ENCODE measurements around the gene NTMT1.

NTMT1 gene, protein sequence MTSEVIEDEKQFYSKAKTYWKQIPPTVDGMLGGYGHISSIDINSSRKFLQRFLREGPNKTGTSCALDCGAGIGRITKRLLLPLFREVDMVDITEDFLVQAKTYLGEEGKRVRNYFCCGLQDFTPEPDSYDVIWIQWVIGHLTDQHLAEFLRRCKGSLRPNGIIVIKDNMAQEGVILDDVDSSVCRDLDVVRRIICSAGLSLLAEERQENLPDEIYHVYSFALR

DNA sequence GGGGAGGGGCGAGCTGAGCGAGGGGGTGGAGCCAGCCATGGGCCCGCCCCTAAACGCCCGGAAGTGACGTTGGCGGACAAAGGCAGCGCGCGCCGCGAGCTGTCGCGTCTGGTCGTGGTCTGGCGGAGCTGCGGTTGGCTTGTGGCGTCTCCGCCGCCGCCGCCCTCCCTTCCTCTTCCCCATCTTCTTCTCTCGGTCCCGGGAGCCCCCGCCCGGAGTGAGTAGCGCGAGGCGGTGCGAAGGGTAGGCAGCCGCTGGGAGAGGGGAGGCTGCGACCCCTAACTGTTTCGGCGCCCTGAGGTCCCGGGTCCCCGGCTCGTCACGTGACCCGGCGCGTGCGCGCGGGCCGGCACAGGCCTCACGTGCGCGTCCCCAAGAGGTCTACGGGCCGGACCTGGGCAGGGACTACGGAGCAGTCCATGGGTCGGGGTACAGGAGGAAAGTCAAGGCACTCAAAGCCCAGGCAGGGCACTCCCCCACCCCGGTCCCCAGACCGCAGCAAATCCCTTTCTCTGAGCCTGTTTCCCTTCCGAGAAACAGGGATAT, at the start of gene NTMT1:
Gene NTMT1, plus strand, starts transcription at position 85 of the 546 bp plus-strand sequence. CDS start 6,541 bp downstream, outside the sequence.
- peak; percentile 94 for DNase-seq (ENCODE audit: low spot score)
- TF ChIP-seq, protein P1, sequence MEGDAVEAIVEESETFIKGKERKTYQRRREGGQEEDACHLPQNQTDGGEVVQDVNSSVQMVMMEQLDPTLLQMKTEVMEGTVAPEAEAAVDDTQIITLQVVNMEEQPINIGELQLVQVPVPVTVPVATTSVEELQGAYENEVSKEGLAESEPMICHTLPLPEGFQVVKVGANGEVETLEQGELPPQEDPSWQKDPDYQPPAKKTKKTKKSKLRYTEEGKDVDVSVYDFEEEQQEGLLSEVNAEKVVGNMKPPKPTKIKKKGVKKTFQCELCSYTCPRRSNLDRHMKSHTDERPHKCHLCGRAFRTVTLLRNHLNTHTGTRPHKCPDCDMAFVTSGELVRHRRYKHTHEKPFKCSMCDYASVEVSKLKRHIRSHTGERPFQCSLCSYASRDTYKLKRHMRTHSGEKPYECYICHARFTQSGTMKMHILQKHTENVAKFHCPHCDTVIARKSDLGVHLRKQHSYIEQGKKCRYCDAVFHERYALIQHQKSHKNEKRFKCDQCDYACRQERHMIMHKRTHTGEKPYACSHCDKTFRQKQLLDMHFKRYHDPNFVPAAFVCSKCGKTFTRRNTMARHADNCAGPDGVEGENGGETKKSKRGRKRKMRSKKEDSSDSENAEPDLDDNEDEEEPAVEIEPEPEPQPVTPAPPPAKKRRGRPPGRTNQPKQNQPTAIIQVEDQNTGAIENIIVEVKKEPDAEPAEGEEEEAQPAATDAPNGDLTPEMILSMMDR (conservative IDR thresholded peaks at IDR 0.05; ENCODE audit: low read depth): no peak
- CTCF ChIA-PET: interaction anchor here (0.6 to 4.5 kb wide), 7 partner anchors 13 to 574 kb away, joined by 3 to 33 read pairs (median 5); no protein-coding TSS in a partner anchor
- POLR2A ChIA-PET (ENCODE audit: low non-redundant PET): interaction anchor here (0.6 to 1.3 kb wide), 4 partner anchors 15 to 516 kb away, joined by 3 to 5 read pairs (median 3); partner anchors contain the start of gene CRAT
- H3K27ac ChIP-seq: peak within 1 kb of the TSS; percentile 80

GRCh38 chr9:129576546-129577543, 49.1 kb upstream of the NTMT1 start:
- ChIA-PET POLR2A (ENCODE audit: low non-redundant PET) (no interaction called here), CTCF (interaction anchor here (0.6 kb wide), 1 partner anchor 496 kb away, joined by 3 read pairs; no protein-coding TSS in a partner anchor)
- no peak for DNase-seq (ENCODE audit: low spot score)
- TF ChIP-seq, protein P1 (conservative IDR thresholded peaks at IDR 0.05; ENCODE audit: low read depth): no peak
- H3K27ac ChIP-seq: no peak overlapping the region

DNA sequence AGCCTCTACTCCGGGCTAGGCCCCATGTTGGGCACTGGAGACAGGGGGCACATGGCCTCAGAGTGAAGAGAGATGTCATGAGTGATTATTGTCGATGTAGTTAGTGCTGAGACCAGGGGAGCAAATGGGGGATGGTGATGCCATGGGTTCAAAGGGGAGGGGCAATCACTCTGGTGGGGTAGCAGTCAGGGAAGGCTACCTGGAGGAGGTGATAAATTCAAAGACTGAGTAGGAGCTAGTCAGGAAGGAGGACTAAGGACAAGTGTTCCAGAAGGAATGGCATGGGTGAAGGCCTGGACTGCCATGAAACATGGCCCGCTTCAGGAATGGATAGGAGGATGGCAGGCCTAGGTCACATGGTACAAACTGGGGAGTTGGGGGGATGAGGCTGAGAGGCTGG, 46.7 kb upstream of the NTMT1 start:
- TF ChIP-seq, protein P1 (conservative IDR thresholded peaks at IDR 0.05; ENCODE audit: low read depth): no peak
- no peak overlapping the region for H3K27ac ChIP-seq
- ChIA-PET CTCF (interaction anchor here (0.7 kb wide), 1 partner anchor 1467 kb away, joined by 3 read pairs; no protein-coding TSS in a partner anchor), POLR2A (ENCODE audit: low non-redundant PET) (no interaction called here)
- DNase-seq (ENCODE audit: low spot score): no peak

GRCh38 chr9:129580211-129580915, 45.6 kb upstream of the NTMT1 start:
- CTCF ChIA-PET: interaction anchor here (0.5 kb wide), 1 partner anchor 285 kb away, joined by 6 read pairs; no protein-coding TSS in a partner anchor
- TF ChIP-seq, protein P1 (conservative IDR thresholded peaks at IDR 0.05; ENCODE audit: low read depth): no peak
- no peak overlapping the region for H3K27ac ChIP-seq
- POLR2A ChIA-PET (ENCODE audit: low non-redundant PET): interaction anchor here (0.7 kb wide), 1 partner anchor 858 kb away, joined by 3 read pairs; no protein-coding TSS in a partner anchor
- no peak for DNase-seq (ENCODE audit: low spot score)

DNA sequence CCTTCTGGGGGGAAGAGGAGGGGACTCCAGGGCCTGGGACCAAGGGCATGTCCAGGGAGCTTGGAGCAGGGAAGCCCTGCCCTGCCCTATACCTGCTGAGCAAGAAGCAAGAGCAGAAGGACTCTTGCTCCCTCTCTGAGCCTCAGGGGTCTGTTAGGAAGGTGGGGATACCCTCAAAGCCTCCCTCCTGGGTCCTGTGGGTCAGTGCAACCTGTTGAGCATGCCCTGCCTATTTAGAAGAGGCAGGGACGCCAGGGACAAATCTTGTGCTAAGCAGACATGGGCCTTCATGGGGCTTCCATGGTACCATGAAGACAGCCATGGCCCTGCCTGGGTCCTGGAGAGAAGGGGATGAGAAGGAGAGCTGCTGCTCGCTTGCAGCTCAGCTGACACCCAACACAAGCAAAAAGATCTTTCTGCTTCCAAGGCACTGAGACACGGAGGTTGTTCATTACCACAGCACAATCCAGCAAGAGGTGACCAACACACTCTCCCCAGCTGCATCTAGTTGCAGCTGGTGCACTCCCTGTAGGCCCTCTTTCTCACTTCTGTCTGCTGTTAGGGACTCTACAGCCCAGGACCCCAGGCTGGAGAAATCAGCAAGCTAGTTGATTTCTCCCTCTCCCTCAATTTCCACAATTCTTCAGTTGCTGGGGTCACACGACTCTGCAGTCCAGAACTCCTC, 44.3 kb upstream of the NTMT1 start:
- H3K27ac ChIP-seq: no peak overlapping the region
- TF ChIP-seq, protein P1 (conservative IDR thresholded peaks at IDR 0.05; ENCODE audit: low read depth): no peak
- ChIA-PET POLR2A (ENCODE audit: low non-redundant PET) (no interaction called here), CTCF (interaction anchor here (0.9 kb wide), 1 partner anchor 23 kb away, joined by 3 read pairs; no protein-coding TSS in a partner anchor)
- DNase-seq (ENCODE audit: low spot score): no peak

Measured in RWPE1 (cell line).